HG03558 (cell line): ENCODE results near the gene MPPED1.

Experiments
- ATAC-seq: cut with Tn5 transposase; IDR thresholded peaks from one replicate; pipeline ENCODE4 v1.9.1; 2021; ENCODE audit warnings: moderate number of reproducible peaks; ENCODE audit not compliant: unreplicated experiment; ENCODE audit errors: extremely low read depth

Gene MPPED1

DNA sequence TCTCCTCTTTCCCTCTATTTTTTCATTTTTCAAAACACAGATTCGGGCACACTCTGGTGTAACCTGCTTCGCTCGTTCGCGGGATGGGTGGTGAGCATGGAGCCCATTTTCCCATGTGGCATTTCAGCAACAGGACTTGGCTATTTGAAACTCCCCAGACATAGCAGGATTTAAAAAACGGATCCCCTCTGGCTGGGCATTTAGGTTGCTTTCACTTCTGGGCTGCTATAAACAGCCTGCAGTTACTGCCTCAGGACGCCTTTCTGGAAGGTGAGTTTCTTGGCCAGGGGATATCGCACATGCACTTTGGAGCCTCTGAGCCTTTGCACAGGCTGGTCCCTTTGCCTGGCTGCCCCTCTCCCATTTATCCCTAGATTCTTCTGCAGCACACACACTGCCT is 2.8 kb upstream of the MPPED1 start:
- ATAC-seq = no peak

DNA sequence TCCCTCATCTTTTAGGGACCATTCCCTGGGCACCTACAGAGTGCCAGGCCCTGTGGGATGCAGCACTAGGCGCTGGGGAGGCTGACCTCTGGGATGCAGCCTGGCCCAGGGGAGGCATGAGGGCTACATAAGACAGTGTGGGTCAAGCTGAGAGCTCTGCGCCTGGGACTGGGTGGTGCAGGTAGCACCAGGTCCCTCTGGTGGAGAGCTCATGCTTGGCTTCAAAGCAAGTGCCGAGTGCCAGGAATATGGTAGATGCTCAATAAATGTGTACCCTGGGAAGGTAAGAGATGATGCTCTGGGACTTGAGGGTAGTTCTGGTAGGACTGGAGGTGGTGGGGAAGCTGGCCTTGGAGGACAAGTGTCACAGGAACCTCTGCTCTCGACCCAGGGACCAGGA is 2.0 kb upstream of the MPPED1 start:
- ATAC-seq = no peak

DNA sequence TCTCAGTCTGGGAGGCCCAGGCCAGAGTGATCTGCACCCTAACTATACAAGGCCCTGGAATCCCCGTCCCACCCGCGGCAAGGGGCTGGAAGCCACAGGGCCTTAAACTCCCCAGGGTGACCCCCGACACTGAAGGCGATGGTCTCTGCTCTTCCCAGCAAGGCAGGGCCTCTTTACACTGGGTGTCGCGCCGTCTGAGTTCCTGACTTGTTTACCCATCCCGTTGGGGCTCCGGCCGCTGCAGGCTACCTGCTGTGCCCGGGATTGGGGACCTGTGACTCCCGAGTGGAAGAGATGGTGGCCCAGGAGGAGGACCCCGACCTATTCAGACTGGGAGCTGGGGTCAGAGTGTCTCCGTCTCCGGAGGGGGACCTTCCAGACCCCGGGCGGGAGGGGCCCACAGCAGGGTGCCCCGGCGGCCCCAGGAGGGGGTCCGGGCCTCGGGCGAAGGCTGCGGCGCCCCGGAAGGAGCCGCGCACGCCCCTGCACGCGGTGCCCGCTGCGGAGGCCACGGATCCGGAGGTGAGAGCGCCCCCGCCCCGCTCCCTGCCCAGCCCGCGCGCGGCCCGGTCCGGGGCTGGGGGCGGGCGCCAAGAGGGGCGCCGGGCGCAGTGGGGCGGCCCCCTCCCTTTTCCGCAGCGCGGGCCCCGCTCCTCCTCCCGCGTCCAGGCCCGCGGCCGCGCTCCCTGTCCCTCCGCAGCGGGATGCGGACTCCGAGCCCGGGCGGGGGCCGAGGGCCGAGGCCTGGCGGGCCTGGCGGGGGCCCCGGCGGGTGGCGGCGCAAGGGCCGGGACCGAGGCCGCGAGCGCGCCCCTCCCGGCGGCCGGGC is 560 bp upstream of the MPPED1 start:
- ATAC-seq = no peak

DNA sequence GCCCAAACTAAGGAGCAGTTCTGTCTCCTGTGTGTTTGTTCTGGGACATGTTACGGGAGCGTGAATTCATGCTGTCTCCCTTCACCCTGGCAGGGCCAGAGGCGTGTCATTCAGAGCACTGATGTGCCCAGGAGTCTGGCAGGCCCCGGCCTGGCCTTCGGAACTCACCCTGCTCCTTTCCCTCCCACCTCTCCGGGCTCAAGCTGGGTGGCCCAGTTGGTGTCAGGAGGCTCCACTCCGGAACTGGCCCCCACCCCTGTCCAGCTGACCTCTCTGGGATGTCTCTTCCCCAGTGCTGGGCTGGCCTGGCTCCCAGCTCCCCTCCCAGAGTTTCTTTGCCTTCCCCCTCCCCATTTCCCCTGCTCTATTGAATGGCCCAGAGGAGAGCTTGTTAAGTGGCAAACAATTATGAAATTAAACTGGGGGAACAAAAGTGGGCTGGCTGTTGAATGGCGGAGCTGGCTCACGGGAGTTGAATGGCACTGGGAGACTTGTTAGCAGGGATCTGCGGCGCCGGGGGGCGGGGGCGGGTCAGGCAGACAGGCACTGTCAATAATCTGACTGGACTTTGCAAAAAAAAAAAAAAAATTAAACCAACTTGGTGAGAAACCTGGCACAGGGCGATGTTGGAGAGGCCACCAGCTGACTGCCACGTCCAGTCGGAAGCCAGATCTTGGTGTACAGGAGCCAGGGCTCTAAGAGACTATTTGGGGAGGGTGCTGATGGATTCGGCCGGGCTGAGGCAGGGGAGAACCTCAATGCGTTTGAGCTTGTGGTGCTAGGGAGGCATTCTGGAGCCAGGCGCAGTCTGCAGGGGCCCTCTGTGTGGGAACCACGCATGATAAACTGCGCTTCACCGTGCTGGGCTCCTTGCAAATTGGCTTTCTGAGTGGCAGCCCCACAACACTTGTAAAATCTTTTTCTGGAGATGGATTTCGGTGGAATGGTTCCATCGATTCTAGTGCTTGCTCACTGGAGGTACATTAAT is 1.3 kb downstream of the MPPED1 start:
- ATAC-seq = no peak

DNA sequence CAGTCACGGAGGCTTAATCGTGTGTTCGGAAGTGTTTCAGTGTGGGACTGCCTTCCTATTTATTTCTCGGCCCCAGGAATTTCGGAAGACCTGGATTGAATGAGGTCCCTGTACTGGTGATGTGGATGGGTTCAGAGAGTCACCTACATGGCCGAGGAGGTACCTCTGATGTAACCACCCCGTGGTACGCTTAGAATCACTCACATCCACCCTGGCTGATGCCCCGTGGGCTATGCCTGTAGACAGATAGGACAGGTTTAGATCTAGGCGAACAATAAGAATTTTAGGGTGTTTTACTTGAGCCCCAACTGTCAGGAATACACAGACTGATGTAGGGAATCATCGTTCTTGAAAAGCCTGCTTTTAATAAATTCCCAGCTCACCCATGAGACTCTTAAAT is 2.0 kb downstream of the MPPED1 start:
- ATAC-seq = no peak

DNA sequence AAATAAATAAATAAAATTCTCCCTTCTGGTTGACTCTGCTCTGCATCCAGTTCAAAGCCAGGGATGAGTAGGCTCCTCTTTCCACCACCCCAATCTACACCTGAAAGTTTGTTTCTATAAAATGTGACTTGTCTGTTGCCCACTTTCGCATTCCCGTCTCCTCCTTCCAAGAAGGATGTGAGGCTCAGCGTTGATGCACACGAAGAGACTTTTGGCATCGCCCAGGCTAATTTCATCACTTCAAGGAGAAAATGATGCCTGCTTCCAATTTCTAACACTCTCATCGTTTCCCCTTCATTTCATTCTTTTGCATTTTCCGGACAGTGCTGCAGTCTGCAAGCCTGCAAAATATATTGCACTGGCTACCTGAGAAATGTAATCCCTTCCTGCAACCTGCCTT is 3.9 kb downstream of the MPPED1 start:
- ATAC-seq = no peak

DNA sequence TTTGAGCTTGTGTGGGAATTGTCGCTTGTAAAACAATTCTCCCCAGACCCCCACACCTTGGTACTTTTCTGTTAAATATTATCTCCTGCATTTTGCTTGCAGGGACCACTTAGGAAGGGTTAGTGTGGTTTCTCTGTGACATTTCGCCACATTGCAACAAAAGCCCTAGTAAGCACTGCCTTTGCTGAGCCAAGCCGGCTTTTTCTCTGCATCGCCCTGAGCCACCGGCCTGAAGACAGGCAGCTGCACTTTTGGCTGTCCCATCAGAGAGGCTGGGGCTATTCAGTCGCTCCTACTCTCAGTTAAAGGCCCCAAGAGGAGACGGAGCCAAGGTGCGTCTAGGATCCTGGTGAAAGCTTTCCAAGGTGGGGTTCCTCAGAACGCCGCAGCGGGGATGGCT is 5.7 kb downstream of the MPPED1 start:
- ATAC-seq = no peak

DNA sequence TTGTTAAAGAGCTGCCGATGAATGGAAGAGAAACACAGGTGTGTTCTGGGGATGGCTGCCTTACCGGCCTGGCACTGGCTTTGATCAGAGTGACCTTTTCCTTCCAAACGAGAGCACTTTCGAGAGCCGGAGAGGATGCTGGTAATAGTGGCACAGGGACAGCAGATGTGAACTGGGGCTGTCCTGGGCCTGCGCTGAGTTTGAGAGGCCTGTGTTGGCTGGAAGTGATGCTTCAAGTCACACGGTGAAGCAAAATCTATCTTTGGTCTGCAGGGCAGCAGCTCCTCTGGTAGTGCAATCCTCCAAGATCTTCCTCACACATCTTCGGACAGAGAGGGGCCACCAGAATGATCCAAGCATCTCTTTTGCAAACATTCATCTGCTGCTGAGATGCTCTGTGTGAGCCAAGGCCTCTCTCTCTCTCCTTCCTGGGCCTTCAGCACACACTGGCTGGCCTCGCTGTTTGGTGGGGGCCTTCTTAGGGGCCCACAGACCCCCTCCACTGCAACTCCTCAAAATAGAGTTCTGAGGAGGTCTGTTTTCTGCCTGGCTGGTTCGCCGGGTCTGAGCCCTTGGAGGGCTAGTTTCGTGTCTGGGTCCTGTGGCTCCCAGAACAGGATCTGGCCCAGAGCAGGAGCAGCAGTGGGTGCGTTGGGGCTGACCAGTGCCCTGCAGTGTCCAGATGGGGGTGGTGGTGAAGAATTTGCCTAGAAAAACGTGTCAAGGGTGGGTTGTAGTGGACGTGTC is 6.4 kb downstream of the MPPED1 start:
- no peak for ATAC-seq

DNA sequence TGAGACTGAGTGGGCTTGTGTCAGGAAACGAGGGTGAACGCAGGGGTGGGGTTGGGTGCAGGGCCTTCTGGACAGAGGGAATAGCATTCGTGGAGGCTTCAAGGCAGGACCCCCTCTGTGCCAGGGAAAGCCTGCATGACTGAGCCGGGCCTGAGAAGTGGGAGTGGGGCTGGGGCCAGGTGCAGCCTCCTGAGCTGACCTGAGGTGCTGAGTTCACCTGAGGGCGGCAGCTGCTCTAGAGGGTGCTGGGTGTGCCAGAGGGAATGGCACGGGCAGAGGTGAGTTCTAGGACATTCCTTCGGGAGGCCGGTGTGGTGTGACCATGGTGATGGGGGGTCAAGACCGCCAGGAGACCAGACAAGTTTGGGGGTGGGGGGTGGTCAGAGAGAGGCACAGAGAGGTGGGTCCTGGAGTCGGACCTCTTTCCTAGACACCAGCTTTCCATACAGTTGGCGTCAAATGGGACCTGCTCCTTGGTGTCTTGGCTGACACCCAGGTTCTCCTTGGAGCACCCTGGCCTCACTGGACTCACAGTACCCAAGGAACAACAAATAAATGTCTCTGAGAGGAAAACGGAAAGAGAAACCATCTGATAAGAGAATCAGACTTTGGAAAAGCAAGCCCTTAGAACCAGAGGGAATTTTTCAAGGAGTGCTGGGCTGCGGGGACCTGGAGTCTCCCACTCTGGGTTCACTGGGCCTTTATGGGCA is 7.7 kb downstream of the MPPED1 start:
- ATAC-seq = no peak

DNA sequence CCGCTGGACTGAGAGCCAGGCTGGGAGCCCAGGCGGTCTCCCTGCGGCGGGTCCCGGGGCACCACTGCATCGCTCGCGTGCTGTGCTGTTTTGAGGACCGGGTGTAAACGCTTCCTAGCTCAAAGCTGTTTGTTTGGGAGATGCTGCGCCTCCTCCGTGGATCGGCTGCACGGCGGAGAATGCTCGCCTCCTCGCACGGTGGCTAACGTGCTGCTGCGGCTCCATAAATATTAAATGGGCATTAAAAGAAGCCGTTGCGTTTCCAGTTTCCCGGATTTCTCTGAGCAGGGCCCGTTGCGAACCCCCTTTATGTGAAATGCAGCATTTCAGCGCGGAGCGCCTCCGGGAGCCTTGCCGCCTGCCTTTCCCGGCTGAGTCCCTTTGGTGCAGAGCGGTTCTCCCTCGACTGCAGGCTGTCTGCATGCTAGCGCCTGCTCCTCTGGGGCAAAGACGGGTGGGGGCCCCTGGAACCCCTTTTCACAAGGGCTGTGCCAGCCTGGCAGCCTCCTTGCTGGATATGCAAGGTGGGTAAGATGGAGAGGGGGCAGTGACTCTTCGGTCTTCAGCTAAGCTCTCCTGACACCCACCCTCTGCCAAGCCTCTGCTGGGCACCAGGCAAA is 9.3 kb downstream of the MPPED1 start:
- ATAC-seq = no peak

DNA sequence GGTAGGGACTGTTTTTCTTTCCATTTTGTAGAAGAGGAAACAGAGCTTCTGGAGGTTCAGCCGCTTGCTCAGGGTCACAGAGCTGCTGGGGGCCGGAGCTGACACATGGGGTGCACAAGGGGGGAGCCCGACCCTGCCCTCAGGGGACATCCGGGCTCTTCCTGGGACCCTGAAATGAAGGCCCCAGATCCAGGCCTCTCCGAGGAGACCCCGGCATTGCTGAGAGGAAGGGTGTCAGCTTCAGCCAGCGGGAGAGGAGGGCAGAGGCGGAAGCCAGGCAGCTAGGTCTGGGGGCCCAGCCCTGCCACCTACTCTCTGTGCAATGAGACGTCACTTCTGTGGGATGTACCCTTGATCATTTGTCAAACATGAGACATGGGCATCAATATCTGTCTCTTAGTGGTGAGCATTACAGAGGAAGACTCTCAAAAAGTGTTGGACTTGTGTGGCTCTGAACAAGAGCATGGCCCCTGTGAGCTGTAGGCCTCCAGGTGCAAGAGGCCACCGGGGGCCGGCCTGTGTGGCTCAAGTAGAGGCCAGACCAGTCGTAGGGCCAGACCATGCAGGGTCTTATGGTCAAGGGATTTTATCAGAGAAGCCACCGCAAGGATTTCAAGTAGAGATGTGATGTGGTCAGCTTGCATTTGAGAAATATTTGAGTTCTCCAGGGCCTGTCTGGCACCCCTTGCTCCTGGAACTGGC is 10.3 kb downstream of the MPPED1 start:
- ATAC-seq = no peak

DNA sequence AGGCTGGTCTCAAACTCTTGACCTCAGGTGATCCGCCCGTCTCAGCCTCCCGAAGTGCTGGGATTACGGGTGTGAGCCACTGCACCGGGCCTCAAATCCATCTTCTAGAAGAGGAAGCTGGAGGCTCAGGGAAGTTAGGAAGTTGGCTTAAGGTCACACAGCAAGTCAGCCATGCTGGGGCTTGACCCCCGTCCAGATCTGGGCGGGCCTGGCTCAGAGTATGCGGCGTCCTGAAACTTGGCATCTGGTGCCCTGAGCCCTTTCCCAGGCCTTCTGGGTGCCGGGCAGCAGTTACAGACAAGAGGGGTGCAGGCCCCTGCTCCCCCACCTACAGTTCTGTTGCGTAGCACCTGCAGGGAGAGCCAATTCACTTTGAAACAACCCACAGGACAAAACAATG is 11.2 kb downstream of the MPPED1 start:
- ATAC-seq = no peak

DNA sequence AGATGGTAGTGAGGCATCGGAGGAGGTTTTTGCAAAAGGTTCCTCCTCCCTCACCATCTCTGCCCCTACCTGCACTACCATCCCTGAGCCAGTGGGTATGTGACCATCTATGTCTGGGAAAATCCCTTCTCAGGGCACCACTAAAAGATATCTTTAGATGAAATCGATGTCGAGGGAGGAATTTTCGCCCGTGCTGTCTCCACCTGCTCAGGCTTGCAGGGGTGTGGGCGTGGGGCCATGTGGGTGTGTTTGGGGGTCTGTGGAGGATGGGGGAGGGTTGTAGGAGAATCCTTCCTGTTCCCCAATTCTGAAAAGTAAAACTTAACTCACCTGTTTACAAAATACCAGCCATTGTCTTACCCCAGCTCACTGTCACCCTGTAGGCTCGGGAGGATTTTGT is 12.4 kb downstream of the MPPED1 start:
- no peak for ATAC-seq

DNA sequence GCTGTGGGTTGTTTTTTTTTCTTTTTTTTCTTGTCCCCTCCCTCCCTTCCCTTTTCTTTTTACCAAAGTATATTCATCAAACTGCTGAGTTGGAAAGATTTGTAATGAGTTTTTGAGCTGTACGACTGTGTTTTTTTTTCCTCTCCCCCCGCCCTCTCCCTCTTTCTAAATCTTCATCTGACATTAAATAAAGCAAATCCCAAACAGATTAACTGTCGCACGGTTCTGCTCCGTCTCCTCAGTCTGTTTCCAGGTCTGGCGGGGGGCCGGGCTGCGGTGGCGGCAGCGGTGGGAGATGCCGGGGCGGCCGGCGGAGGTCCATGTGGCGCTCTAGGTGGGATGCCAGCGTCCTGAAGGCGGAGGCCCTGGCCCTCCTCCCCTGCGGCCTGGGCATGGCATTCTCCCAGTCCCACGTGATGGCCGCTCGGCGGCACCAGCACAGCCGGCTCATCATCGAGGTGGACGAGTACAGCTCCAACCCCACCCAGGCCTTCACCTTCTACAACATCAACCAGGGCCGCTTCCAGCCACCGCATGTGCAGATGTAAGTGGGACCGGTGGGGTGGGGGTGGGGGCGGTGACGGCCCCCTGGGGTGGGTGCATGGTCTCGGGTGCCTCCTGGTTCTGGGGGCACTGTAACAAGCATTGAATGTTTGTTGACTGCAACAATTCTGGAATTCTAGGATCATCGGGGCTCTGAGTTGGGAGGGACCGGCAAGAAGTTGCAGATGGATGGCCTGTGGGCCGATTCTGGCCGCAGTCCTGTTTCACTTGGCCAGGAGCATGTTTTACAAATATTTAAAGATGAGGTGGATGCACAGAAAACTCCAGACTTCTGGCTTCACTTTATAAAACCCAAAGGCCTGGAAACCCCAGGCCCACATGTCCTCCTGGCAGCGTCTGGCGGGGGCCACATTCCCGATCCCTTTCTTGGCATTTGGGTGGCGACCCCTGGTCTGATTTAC is 13.1 kb downstream of the MPPED1 start:
- ATAC-seq = no peak

DNA sequence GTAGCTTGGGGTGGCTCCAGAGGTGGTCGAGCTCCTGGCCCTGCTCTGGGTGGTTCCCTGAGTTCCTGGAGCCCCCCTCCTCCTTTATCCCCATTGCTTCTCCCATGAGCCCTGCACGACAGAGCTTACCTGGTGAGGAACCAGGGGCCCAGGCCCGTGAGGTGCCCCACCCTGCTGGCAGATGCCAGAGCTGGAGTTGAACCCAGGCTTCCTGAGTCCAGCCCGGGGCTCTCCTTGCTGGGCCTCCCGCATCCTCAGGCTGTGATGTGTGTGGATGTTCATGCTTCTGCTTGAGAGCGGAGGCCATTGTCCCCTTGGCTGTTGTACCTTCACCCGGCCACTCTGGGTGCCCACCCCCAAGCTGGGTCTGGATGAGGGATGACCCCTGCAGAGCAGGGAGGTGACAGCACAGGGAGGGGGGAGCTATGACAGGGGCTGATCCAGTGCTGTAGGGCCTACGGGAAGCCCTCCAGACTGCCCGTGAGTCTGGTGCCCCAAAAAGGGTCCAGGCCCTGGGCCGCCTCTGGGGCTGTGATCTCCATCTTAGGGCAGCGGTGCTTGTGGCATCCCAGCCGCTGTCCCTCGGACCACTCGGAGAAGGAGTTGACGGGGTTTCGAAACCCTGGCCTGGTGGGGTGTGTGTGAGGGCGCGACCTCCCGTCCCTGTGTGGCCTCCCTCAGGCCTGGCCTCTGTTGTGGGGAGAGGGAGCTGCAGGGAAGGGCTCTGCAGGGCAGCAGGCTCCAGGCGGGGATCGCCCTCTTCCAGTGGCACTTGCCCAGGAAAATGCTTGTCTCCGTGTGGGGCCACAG is 14.4 kb downstream of the MPPED1 start:
- no peak for ATAC-seq

DNA sequence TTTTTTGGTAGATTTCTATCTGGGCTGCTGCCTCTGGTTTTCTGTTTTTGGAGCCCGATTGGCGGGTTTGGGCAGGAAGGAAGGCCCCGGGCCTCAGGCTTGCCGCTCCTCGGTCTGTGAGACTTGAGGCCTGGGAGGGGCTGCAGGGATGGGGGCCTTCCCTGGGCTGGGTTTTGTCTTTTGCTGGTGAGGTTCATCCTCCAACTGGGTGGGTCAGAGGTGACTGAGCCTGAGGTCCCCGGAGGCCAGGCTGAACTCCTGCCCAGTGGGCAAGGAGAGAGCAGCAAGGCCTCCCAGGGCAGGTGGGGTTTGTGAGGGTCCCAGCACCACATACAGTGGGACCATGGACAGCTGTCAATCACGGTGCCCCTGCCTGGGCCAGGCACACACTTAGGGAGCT is 15.0 kb downstream of the MPPED1 start:
- ATAC-seq = no peak
